OCI-LY1 (cell line): ENCODE data around the gene IGSF3.

Experiments
- H2AFZ ChIP-seq: fragments of 200-600 bp; sonication (generic), shearing (Covaris generic); 2 replicates; pipeline ENCODE4 v1.6.0; 2014; ENCODE audit warnings: antibody characterized with exemption, mild to moderate bottlenecking, low read length
- H3F3A ChIP-seq: fragments of 200-600 bp; sonication (generic), shearing (Covaris generic); 2 replicates; pipeline ENCODE4 v1.6.0; 2014; ENCODE audit warnings: mild to moderate bottlenecking, antibody characterized with exemption, low read length, moderate library complexity; ENCODE audit not compliant: insufficient read depth
- H3K27ac ChIP-seq: fragments of 200-600 bp; sonication (generic); 2 replicates; pipeline ENCODE4 v1.5.1; 2014; ENCODE audit warnings: low read length, mixed run types, mild to moderate bottlenecking, low read depth; ENCODE audit not compliant: poor library complexity, severe bottlenecking
- H3K27me3 ChIP-seq: fragments of 200-600 bp; sonication (generic); 2 replicates; pipeline ENCODE4 v1.6.0; 2014; ENCODE audit warnings: antibody characterized with exemption, mild to moderate bottlenecking, low read length, moderate library complexity; ENCODE audit not compliant: insufficient read depth
- H3K36me3 ChIP-seq: fragments of 200-600 bp; sonication (generic); 2 replicates; pipeline ENCODE4 v1.6.1; 2014; ENCODE audit warnings: mild to moderate bottlenecking, antibody characterized with exemption, low read length, moderate library complexity, mixed read lengths; ENCODE audit not compliant: insufficient read depth
- H3K4me1 ChIP-seq: fragments of 200-600 bp; sonication (generic); 2 replicates; pipeline ENCODE4 v1.5.1; 2014; ENCODE audit warnings: mild to moderate bottlenecking, low read length, moderate library complexity; ENCODE audit not compliant: insufficient read depth, severe bottlenecking
- H3K4me2 ChIP-seq: fragments of 200-600 bp; sonication (generic), shearing (Covaris generic); 2 replicates; pipeline ENCODE4 v1.6.1; 2014; ENCODE audit warnings: low read length
- H3K4me3 ChIP-seq: fragments of 200-600 bp; sonication (generic); 2 replicates; pipeline ENCODE4 v1.5.1; 2014; ENCODE audit warnings: low read length, low read depth, mild to moderate bottlenecking, mixed read lengths; ENCODE audit not compliant: poor library complexity, severe bottlenecking
- H3K79me2 ChIP-seq: fragments of 200-600 bp; shearing (Covaris generic); 2 replicates; pipeline ENCODE4 v1.6.1; 2016; ENCODE audit warnings: mixed run types, low read length, mixed read lengths; ENCODE audit not compliant: insufficient read depth
- H3K9ac ChIP-seq: fragments of 200-600 bp; sonication (generic), shearing (Covaris generic); 2 replicates; pipeline ENCODE4 v1.6.1; 2014; ENCODE audit warnings: mild to moderate bottlenecking, low read length, mixed read lengths
- H3K9me2 ChIP-seq: fragments of 200-600 bp; sonication (generic), shearing (Covaris generic); 2 replicates; pipeline ENCODE4 v1.6.1; 2014; ENCODE audit warnings: low read depth, mild to moderate bottlenecking, low read length, mixed read lengths
- H3K9me3 ChIP-seq: fragments of 200-600 bp; shearing (Covaris generic); 2 replicates; pipeline ENCODE4 v1.6.1; 2014; ENCODE audit warnings: low read length, mixed read lengths
- H4K20me1 ChIP-seq: fragments of 200-600 bp; sonication (generic), shearing (Covaris generic); 2 replicates; pipeline ENCODE4 v1.6.0; 2016; ENCODE audit warnings: mild to moderate bottlenecking, low read length; ENCODE audit not compliant: insufficient read depth
- EZH2 ChIP-seq: fragments of 200-600 bp; sonication (generic), shearing (Covaris generic); IDR thresholded peaks from 2 replicates; pipeline ENCODE4 v1.8.0; 2017; ENCODE audit warnings: borderline replicate concordance, mixed run types, mild to moderate bottlenecking, antibody characterized with exemption, low read length, moderate library complexity, mixed read lengths
- TF ChIP-seq, protein P1 (sequence below): fragments of 200-600 bp; sonication (generic), shearing (Covaris generic); IDR thresholded peaks from 2 replicates; pipeline ENCODE4 v1.5.1; 2017; ENCODE audit warnings: mild to moderate bottlenecking, antibody characterized with exemption, low read length, moderate library complexity, mixed read lengths

The IGSF3 gene

DNA sequence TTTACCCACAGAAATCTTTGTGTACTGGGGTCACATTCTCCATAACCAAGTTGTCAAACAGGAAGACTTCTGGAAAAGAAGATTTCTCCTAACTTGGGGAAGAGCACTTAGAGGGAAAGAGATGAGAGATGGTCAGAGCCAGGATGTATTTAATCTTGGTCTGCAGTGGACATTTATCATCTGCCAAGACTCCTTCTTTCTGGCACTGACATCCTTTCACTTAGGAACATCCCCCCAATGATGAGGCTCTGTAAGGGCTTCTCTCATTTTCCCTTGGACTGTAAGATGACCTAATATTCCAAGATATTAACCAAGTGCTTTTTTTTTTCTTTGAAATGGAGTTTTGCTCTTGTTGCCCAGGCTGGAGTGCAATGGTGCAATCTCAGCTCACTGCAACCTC, 39.3 kb upstream of the IGSF3 start:
- TF ChIP-seq, protein P1, sequence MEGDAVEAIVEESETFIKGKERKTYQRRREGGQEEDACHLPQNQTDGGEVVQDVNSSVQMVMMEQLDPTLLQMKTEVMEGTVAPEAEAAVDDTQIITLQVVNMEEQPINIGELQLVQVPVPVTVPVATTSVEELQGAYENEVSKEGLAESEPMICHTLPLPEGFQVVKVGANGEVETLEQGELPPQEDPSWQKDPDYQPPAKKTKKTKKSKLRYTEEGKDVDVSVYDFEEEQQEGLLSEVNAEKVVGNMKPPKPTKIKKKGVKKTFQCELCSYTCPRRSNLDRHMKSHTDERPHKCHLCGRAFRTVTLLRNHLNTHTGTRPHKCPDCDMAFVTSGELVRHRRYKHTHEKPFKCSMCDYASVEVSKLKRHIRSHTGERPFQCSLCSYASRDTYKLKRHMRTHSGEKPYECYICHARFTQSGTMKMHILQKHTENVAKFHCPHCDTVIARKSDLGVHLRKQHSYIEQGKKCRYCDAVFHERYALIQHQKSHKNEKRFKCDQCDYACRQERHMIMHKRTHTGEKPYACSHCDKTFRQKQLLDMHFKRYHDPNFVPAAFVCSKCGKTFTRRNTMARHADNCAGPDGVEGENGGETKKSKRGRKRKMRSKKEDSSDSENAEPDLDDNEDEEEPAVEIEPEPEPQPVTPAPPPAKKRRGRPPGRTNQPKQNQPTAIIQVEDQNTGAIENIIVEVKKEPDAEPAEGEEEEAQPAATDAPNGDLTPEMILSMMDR, result no peak
- no peak for TF ChIP-seq EZH2

DNA sequence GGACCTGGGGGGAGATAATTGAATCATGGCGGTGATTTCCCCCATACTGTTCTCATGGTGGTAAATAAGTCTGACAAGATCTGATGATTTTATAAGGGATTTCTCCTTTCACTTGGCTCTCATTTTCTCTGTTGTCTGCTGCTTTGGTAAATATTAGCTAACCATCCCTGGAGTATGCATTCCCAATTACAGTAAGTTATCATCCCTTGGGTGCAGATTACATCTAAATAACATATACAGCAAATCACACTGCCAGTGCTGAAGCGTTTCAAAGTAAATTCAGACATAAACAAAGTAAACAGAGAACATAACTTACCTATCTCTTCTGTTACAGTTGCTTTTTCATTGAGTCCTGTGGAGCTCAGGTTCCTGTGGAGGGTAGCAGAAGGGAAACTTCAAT, 38.6 kb upstream of the IGSF3 start:
- Histone ChIP-seq H3K4me3 (no peak overlapping the region), H3K9me3 (0 out of 2 replicates have a peak, but pooled peaks cover 2% of the 10 kb centered on the region), H3K27me3 (no peaks in the 10 kb centered on the region), H3K79me2 (no peaks in the 10 kb centered on the region), H3K36me3 (no peaks in the 10 kb centered on the region), H3K9me2 (no peaks in the 10 kb centered on the region), H3F3A (no peaks in the 10 kb centered on the region), H3K4me2 (no peak overlapping the region), H2AFZ (no peak overlapping the region), H3K27ac (no peak overlapping the region), H3K9ac (no peak overlapping the region), H3K4me1 (no peaks in the 10 kb centered on the region), H4K20me1 (no peaks in the 10 kb centered on the region)
- TF ChIP-seq, protein P1, result no peak
- no peak for TF ChIP-seq EZH2

More for the DNA sequence above, 39.3 kb upstream of the IGSF3 start:
- Histone ChIP-seq H3K27ac (no peak overlapping the region), H3K9ac (no peak overlapping the region), H2AFZ (no peak overlapping the region), H3K4me1 (no peaks in the 10 kb centered on the region), H3K4me3 (no peak overlapping the region), H3F3A (no peaks in the 10 kb centered on the region), H3K4me2 (no peak overlapping the region), H3K9me2 (no peaks in the 10 kb centered on the region), H3K36me3 (no peaks in the 10 kb centered on the region), H4K20me1 (no peaks in the 10 kb centered on the region), H3K79me2 (no peaks in the 10 kb centered on the region), H3K27me3 (no peaks in the 10 kb centered on the region), H3K9me3 (0 out of 2 replicates have a peak, but pooled peaks cover 2% of the 10 kb centered on the region)

DNA sequence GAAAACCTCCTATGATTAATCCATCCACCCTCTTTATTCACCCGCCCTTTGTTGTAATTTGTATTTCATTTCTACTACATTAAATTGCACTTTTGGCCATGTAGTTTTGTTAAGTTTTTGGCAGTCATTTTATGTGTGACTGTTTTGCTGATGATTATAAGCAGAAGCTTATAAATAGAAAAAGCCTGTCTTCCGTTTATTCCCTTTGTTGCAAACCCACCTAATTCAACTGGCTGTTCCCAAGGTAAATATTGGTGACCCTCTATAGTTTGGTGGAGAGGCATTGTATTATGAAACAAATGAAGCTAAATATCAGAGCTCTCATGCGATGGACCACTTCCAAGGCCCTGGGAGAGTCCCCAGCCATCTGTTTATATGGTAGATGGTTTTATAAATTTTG, 36.7 kb upstream of the IGSF3 start:
- H3K4me3 ChIP-seq, result no peak overlapping the region
- no peaks in the 10 kb centered on the region for H3K4me1 ChIP-seq
- no peak overlapping the region for H3K27ac ChIP-seq
- TF ChIP-seq, protein P1, result no peak
- TF ChIP-seq EZH2, result no peak
- no peak overlapping the region for H2AFZ ChIP-seq
- H3K9me3 ChIP-seq, result 0 out of 2 replicates have a peak, but pooled peaks cover 2% of the 10 kb centered on the region
- no peaks in the 10 kb centered on the region for H3K79me2 ChIP-seq
- no peak overlapping the region for H3K9ac ChIP-seq
- H3K27me3 ChIP-seq, result no peaks in the 10 kb centered on the region
- H3K4me2 ChIP-seq, result no peak overlapping the region
- H3K36me3 ChIP-seq, result no peaks in the 10 kb centered on the region
- H3K9me2 ChIP-seq, result no peaks in the 10 kb centered on the region
- H4K20me1 ChIP-seq, result no peaks in the 10 kb centered on the region
- H3F3A ChIP-seq, result no peaks in the 10 kb centered on the region
